GM12878 (cell line): ENCODE data around the gene ZNF267.

Experiments used
- BRCA1 ChIP-seq: IDR thresholded peaks from 2 replicates; pipeline ENCODE4 v1.6.1; 2011; ENCODE audit warnings: low read depth, low read length, improper control_type of control experiment
- E2F8 ChIP-seq: fragments of 450-650 bp; IDR thresholded peaks from 2 replicates; pipeline ENCODE4 v1.6.1; 2018; ENCODE audit warnings: mild to moderate bottlenecking, low read depth, moderate library complexity; ENCODE audit not compliant: partially characterized antibody
- EP300 ChIP-seq, 2 experiments: fragments of 150-350 bp in 1 of 2; IDR thresholded peaks; 2 replicates each; pipeline ENCODE4 v1.6.1; 2011 to 2012; ENCODE audit warnings: low read depth in 2 of 2, low read length in 2 of 2, borderline replicate concordance in 1 of 2, improper control_type of control experiment in 1 of 2, inconsistent platforms in 1 of 2; ENCODE audit not compliant: control insufficient read depth in 1 of 2
- HDGF ChIP-seq: fragments of 450-650 bp; IDR thresholded peaks from 2 replicates; pipeline ENCODE4 v1.6.1; 2016; ENCODE audit warnings: antibody characterized with exemption
- MAX ChIP-seq: IDR thresholded peaks from 2 replicates; pipeline ENCODE4 v1.6.1; 2012; ENCODE audit warnings: low read depth, low read length, improper control_type of control experiment
- POLR2AphosphoS5 ChIP-seq: IDR thresholded peaks from 2 replicates; pipeline ENCODE4 v1.6.1; 2011; ENCODE audit warnings: mild to moderate bottlenecking, low read length, inconsistent platforms
- STAT3 ChIP-seq: IDR thresholded peaks from 2 replicates; pipeline ENCODE4 v1.6.1; 2011; ENCODE audit warnings: low read depth, low read length, improper control_type of control experiment
- TAF1 ChIP-seq: IDR thresholded peaks from 2 replicates; pipeline ENCODE4 v1.6.1; 2011; ENCODE audit warnings: mild to moderate bottlenecking, low read depth, low read length, borderline replicate concordance
- WRNIP1 ChIP-seq: IDR thresholded peaks from 2 replicates; pipeline ENCODE4 v1.6.1; 2011; ENCODE audit warnings: low read depth, low read length, improper control_type of control experiment, borderline replicate concordance
- TF ChIP-seq, protein P1 (sequence below), 3 experiments: IDR thresholded peaks in 2 of 3; conservative IDR thresholded peaks in 1 of 3; 2 replicates each; pipeline ENCODE4 v1.5.1; 2011; ENCODE audit warnings: low read depth in 3 of 3, low read length in 3 of 3, mild to moderate bottlenecking in 3 of 3, control low read depth in 2 of 3, moderate library complexity in 2 of 3, inconsistent platforms in 1 of 3, mixed read lengths in 1 of 3; ENCODE audit not compliant: control insufficient read depth in 2 of 3, insufficient read depth in 1 of 3; ENCODE audit errors: extremely low read depth in 1 of 3
- TF ChIP-seq, protein P2 (sequence below): IDR thresholded peaks from 2 replicates; pipeline ENCODE4 v1.6.1; 2012; ENCODE audit warnings: mild to moderate bottlenecking, low read depth, low read length

- TF ChIP-seq WRNIP1 (no peak), BRCA1 (no peak), TAF1 (no peak), HDGF (no peak), E2F8 (no peak), EP300 (IDR thresholded peaks at IDR 0.05; ENCODE audit: borderline replicate concordance in 1 of 2, control insufficient read depth in 1 of 2, low read depth in 2 of 2, low read length in 2 of 2) (no peak), MAX (no peak), POLR2AphosphoS5 (no peak), STAT3 (no peak)
- TF ChIP-seq, protein P1, sequence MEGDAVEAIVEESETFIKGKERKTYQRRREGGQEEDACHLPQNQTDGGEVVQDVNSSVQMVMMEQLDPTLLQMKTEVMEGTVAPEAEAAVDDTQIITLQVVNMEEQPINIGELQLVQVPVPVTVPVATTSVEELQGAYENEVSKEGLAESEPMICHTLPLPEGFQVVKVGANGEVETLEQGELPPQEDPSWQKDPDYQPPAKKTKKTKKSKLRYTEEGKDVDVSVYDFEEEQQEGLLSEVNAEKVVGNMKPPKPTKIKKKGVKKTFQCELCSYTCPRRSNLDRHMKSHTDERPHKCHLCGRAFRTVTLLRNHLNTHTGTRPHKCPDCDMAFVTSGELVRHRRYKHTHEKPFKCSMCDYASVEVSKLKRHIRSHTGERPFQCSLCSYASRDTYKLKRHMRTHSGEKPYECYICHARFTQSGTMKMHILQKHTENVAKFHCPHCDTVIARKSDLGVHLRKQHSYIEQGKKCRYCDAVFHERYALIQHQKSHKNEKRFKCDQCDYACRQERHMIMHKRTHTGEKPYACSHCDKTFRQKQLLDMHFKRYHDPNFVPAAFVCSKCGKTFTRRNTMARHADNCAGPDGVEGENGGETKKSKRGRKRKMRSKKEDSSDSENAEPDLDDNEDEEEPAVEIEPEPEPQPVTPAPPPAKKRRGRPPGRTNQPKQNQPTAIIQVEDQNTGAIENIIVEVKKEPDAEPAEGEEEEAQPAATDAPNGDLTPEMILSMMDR (IDR thresholded peaks at IDR 0.05 in 2 of 3, conservative IDR thresholded peaks at IDR 0.05 in 1 of 3; ENCODE audit: control insufficient read depth in 2 of 3, extremely low read depth in 1 of 3, insufficient read depth in 1 of 3, low read depth in 3 of 3, low read length in 3 of 3) = no peak
- TF ChIP-seq, protein P2, sequence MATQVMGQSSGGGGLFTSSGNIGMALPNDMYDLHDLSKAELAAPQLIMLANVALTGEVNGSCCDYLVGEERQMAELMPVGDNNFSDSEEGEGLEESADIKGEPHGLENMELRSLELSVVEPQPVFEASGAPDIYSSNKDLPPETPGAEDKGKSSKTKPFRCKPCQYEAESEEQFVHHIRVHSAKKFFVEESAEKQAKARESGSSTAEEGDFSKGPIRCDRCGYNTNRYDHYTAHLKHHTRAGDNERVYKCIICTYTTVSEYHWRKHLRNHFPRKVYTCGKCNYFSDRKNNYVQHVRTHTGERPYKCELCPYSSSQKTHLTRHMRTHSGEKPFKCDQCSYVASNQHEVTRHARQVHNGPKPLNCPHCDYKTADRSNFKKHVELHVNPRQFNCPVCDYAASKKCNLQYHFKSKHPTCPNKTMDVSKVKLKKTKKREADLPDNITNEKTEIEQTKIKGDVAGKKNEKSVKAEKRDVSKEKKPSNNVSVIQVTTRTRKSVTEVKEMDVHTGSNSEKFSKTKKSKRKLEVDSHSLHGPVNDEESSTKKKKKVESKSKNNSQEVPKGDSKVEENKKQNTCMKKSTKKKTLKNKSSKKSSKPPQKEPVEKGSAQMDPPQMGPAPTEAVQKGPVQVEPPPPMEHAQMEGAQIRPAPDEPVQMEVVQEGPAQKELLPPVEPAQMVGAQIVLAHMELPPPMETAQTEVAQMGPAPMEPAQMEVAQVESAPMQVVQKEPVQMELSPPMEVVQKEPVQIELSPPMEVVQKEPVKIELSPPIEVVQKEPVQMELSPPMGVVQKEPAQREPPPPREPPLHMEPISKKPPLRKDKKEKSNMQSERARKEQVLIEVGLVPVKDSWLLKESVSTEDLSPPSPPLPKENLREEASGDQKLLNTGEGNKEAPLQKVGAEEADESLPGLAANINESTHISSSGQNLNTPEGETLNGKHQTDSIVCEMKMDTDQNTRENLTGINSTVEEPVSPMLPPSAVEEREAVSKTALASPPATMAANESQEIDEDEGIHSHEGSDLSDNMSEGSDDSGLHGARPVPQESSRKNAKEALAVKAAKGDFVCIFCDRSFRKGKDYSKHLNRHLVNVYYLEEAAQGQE = no peak
These were observed 1.4 kb upstream of the ZNF267 start for GRCh38 chr16:31872201-31872600.
